IMR-90 (cell line): ENCODE results near the gene ME2. TPM values are rescaled to one million over a fixed set of nuclear protein-coding genes. Genes with fewer than 3 reads are reported as not detected.

Experiments used
- ATAC-seq: fragments of 200-7000 bp; cut with Tn5 transposase; 2 replicates; pipeline ENCODE4 v1.9.1; 2020; ENCODE audit warnings: low read depth, mild to moderate bottlenecking, moderate library complexity
- BruUV-seq: library from RNA; stranded (reverse); fragments of 400-500 nt; replicated peaks from 2 replicates; lab custom pipeline; 2021; lab: Mats Ljungman, UMichigan
- CTCF ChIA-PET: fragments of 300-600 bp; formaldehyde crosslinking; extraction: SDS; loops from one replicate; lab custom pipeline; 2021; ENCODE audit warnings: antibody characterized with exemption; lab: Yijun Ruan, JAX
- POLR2A ChIA-PET: fragments of 300-600 bp; sonication (Branson Sonifier 250); formaldehyde crosslinking; loops from one replicate; lab custom pipeline; 2022; ENCODE audit warnings: antibody characterized with exemption; ENCODE audit not compliant: unreplicated experiment; lab: Charles Lee
- DNase-seq: peaks from one replicate; pipeline ENCODE4 v3.0.0; 2013
- H2AFZ ChIP-seq: replicated peaks from 2 replicates; pipeline ENCODE3; 2013; ENCODE audit warnings: low read length, mild to moderate bottlenecking; ENCODE audit not compliant: poor library complexity
- H2AK5ac ChIP-seq: 2 replicates; pipeline ENCODE4 v1.6.1; 2013; ENCODE audit warnings: low read depth, low read length, inconsistent platforms
- H2AK9ac ChIP-seq: replicated peaks from 2 replicates; pipeline ENCODE3; 2013; ENCODE audit warnings: mild to moderate bottlenecking, low read depth, low read length, moderate library complexity; ENCODE audit not compliant: poor library complexity
- H2BK120ac ChIP-seq: 2 replicates; pipeline ENCODE4 v1.6.1; 2013; ENCODE audit warnings: low read depth, low read length, inconsistent platforms
- H2BK15ac ChIP-seq: 3 replicates; pipeline ENCODE4 v1.6.1; 2013; ENCODE audit warnings: low read depth, low read length, inconsistent platforms
- H2BK20ac ChIP-seq: 2 replicates; pipeline ENCODE4 v1.6.1; 2013; ENCODE audit warnings: low read depth, mild to moderate bottlenecking, inconsistent platforms, low read length, moderate library complexity
- H2BK5ac ChIP-seq: 2 replicates; pipeline ENCODE4 v1.6.1; 2013; ENCODE audit warnings: mild to moderate bottlenecking, low read depth, low read length, inconsistent platforms; ENCODE audit not compliant: poor library complexity, severe bottlenecking
- H3K14ac ChIP-seq: replicated peaks from 2 replicates; pipeline ENCODE4 v1.6.1; 2013; ENCODE audit warnings: low read depth, low read length, inconsistent platforms
- H3K18ac ChIP-seq: 2 replicates; pipeline ENCODE4 v1.6.1; 2013; ENCODE audit warnings: low read depth, low read length, control low read depth
- H3K23ac ChIP-seq: 2 replicates; pipeline ENCODE4 v1.6.1; 2013; ENCODE audit warnings: low read depth, low read length, inconsistent platforms
- H3K27ac ChIP-seq: 2 replicates; pipeline ENCODE4 v1.5.1; 2013; ENCODE audit warnings: mild to moderate bottlenecking, control low read depth, low read length; ENCODE audit not compliant: insufficient read depth
- H3K27me3 ChIP-seq: 2 replicates; pipeline ENCODE4 v1.6.1; 2013; ENCODE audit warnings: low read length; ENCODE audit not compliant: control insufficient read depth, insufficient read depth
- H3K36me3 ChIP-seq: 2 replicates; pipeline ENCODE4 v1.6.1; 2013; ENCODE audit warnings: low read length, mixed read lengths; ENCODE audit not compliant: control insufficient read depth, insufficient read depth
- H3K4ac ChIP-seq: 2 replicates; pipeline ENCODE4 v1.6.1; 2013; ENCODE audit warnings: low read depth, low read length, inconsistent platforms
- H3K4me1 ChIP-seq: 2 replicates; pipeline ENCODE4 v1.6.1; 2013; ENCODE audit warnings: low read length, mixed read lengths; ENCODE audit not compliant: control insufficient read depth, insufficient read depth
- H3K4me2 ChIP-seq: 2 replicates; pipeline ENCODE4 v1.6.1; 2013; ENCODE audit warnings: low read depth, mild to moderate bottlenecking, control low read depth, low read length, moderate library complexity
- H3K4me3 ChIP-seq: 2 replicates; pipeline ENCODE4 v1.5.1; 2013; ENCODE audit warnings: low read depth, mild to moderate bottlenecking, control low read depth, low read length, moderate library complexity; ENCODE audit not compliant: insufficient read depth
- H3K56ac ChIP-seq: 2 replicates; pipeline ENCODE4 v1.6.1; 2013; ENCODE audit warnings: low read length, inconsistent platforms; ENCODE audit not compliant: insufficient read depth; ENCODE audit errors: extremely low read depth
- H3K79me1 ChIP-seq, 2 experiments: 2 replicates each; pipeline ENCODE4 v1.6.1; 2013; ENCODE audit warnings: low read length in 2 of 2, inconsistent platforms in 1 of 2, low read depth in 1 of 2
- H3K9ac ChIP-seq: 2 replicates; pipeline ENCODE4 v1.6.1; 2013; ENCODE audit warnings: low read depth, low read length, control low read depth
- H3K9me1 ChIP-seq: 2 replicates; pipeline ENCODE4 v1.6.1; 2013; ENCODE audit warnings: low read length, inconsistent platforms; ENCODE audit not compliant: insufficient read depth
- H3K9me3 ChIP-seq: 2 replicates; pipeline ENCODE4 v1.6.1; 2013; ENCODE audit warnings: low read length; ENCODE audit not compliant: control insufficient read depth, insufficient read depth
- H4K20me1 ChIP-seq: 2 replicates; pipeline ENCODE4 v1.6.1; 2013; ENCODE audit warnings: low read length, inconsistent platforms; ENCODE audit not compliant: insufficient read depth
- H4K5ac ChIP-seq: 2 replicates; pipeline ENCODE4 v1.6.1; 2013; ENCODE audit warnings: mild to moderate bottlenecking, low read depth, low read length, control low read depth
- H4K8ac ChIP-seq, 2 experiments: 2 replicates each; pipeline ENCODE4 v1.6.1; 2013; ENCODE audit warnings: low read depth in 2 of 2, low read length in 2 of 2, control low read depth in 1 of 2, inconsistent platforms in 1 of 2
- H4K91ac ChIP-seq: 2 replicates; pipeline ENCODE4 v1.6.1; 2013; ENCODE audit warnings: low read depth, low read length, inconsistent platforms; ENCODE audit not compliant: insufficient read depth
- BHLHE40 ChIP-seq: fragments of 150-350 bp; IDR thresholded peaks from 2 replicates; pipeline ENCODE4 v1.6.1; 2016; ENCODE audit warnings: mild to moderate bottlenecking, low read depth, low read length
- CEBPB ChIP-seq: IDR thresholded peaks from 2 replicates; pipeline ENCODE4 v1.6.1; 2012; ENCODE audit warnings: low read depth, low read length, improper control_type of control experiment
- CHD1 ChIP-seq: IDR thresholded peaks from 2 replicates; pipeline ENCODE4 v1.6.1; 2012; ENCODE audit warnings: low read depth, low read length, improper control_type of control experiment
- FOS ChIP-seq: fragments of 150-350 bp; IDR thresholded peaks from 2 replicates; pipeline ENCODE4 v1.6.1; 2016; ENCODE audit warnings: low read depth, low read length
- MAFK ChIP-seq: IDR thresholded peaks from 2 replicates; pipeline ENCODE4 v1.6.1; 2012; ENCODE audit warnings: low read depth, low read length, improper control_type of control experiment
- MAZ ChIP-seq: IDR thresholded peaks from 2 replicates; pipeline ENCODE4 v1.6.1; 2012; ENCODE audit warnings: low read depth, mild to moderate bottlenecking, low read length, improper control_type of control experiment, moderate library complexity, borderline replicate concordance
- MXI1 ChIP-seq: IDR thresholded peaks from 2 replicates; pipeline ENCODE4 v1.6.1; 2012; ENCODE audit warnings: low read depth, mild to moderate bottlenecking, low read length, moderate library complexity, borderline replicate concordance
- NFE2L2 ChIP-seq: fragments of 150-350 bp; IDR thresholded peaks from 2 replicates; pipeline ENCODE4 v1.6.1; 2016; ENCODE audit warnings: low read depth, mild to moderate bottlenecking, low read length
- POLR2A ChIP-seq: IDR thresholded peaks from 2 replicates; pipeline ENCODE4 v1.6.1; 2012; ENCODE audit warnings: mild to moderate bottlenecking, low read depth, low read length
- RAD21 ChIP-seq: IDR thresholded peaks from 2 replicates; pipeline ENCODE4 v1.6.1; 2012; ENCODE audit warnings: low read length, improper control_type of control experiment
- RCOR1 ChIP-seq: IDR thresholded peaks from 2 replicates; pipeline ENCODE4 v1.6.1; 2012; ENCODE audit warnings: mild to moderate bottlenecking, low read length, improper control_type of control experiment; ENCODE audit not compliant: insufficient replicate concordance
- RFX5 ChIP-seq: IDR thresholded peaks from 2 replicates; pipeline ENCODE4 v1.8.0; 2012; ENCODE audit warnings: low read depth, mild to moderate bottlenecking, low read length, moderate library complexity
- SMC3 ChIP-seq: fragments of 150-350 bp; IDR thresholded peaks from 2 replicates; pipeline ENCODE4 v1.6.1; 2016; ENCODE audit warnings: low read depth, mild to moderate bottlenecking, antibody characterized with exemption, low read length, moderate library complexity
- WGBS, 2 experiments: methylation state at CpG; one replicate each; pipeline versions ENCODE4 v1.1.5 to v1.1.7; 2013; ENCODE audit warnings: missing lambda C conversion rate in 2 of 2; ENCODE audit not compliant: insufficient read length in 1 of 2; ENCODE audit errors: extremely low coverage in 2 of 2; 5-methylcytosine and 5-hydroxymethylcytosine counted together
- dilution Hi-C: fragments of 300-500 bp; cut with HindIII; formaldehyde crosslinking; loops from one replicate; pipeline ENCODE4 v1.14.3; 2018; ENCODE audit warnings: low sequenced_read_pairs; ENCODE audit not compliant: unreplicated experiment
- in situ Hi-C: fragments of 300-500 bp; cut with MboI; formaldehyde crosslinking; loops from 3 replicates; pipeline ENCODE4 v1.14.3; 2019; ENCODE audit warnings: low sequenced_read_pairs, inconsistent platforms, mixed read lengths
- intact Hi-C: fragments of 100-400 bp; cut with micrococcal nuclease; formaldehyde crosslinking; loops from 2 replicates; pipeline ENCODE4 v1.10.0; 2022
- polyA plus RNA-seq, 3 experiments: library from polyadenylated mRNA; depleted of rRNA; stranded (reverse); fragments of >200 nt; gene quantifications; 2 replicates each; pipeline ENCODE4 v1.2.3, GENCODE V29; 2012; ENCODE audit warnings: low replicate concordance in 1 of 3
- total RNA-seq: library from RNA; depleted of rRNA; stranded (reverse); fragments of >200 nt; gene quantifications from 2 replicates; pipeline ENCODE4 v1.2.3, GENCODE V29; 2012
- TF ChIP-seq, protein P1 (sequence below): fragments of 150-350 bp; IDR thresholded peaks from 2 replicates; pipeline ENCODE4 v1.6.1; 2017; ENCODE audit warnings: mild to moderate bottlenecking, antibody characterized with exemption, low read length, low read depth
- TF ChIP-seq, protein P2 (sequence below): conservative IDR thresholded peaks from 2 replicates; pipeline ENCODE4 v1.5.1; 2012; ENCODE audit warnings: mild to moderate bottlenecking, low read depth, low read length, improper control_type of control experiment
- TF ChIP-seq, protein P3 (sequence below): fragments of 150-350 bp; IDR thresholded peaks from 2 replicates; pipeline ENCODE4 v1.6.1; 2016; ENCODE audit warnings: low read depth, mild to moderate bottlenecking, low read length, moderate library complexity, borderline replicate concordance

The ME2 gene
- total and polyA plus RNA-seq, 2 of the 4 experiments (the other 2 are of a cell fraction) = 29.7 to 32.6 TPM

DNA sequence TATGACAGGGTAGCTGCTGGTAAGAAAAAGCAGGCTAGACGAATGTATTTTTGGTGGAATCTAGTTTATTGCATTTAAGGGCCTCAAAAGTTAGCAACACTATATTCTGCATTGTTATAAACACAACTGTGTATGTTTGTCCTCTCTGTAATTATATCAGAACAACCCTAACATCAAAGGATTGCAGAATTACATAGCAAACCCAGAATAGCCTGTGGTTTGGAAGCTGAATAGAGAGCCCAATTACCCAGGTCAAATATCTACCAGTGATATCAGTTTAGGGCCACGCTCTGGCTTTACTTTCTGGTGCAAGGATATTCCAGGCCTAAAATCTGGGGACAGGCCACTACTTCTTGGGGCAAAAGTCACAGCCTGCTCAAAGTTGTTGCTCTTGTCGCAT lies 34.0 kb upstream of the ME2 start:
- H3K4me2 ChIP-seq = no peak overlapping the region
- H3K9ac ChIP-seq = no peak overlapping the region
- H2BK15ac ChIP-seq = no peak overlapping the region
- no peak overlapping the region for H4K8ac ChIP-seq
- no peak for TF ChIP-seq MAFK
- no peak for TF ChIP-seq RFX5
- no peak for TF ChIP-seq RCOR1
- no peak for TF ChIP-seq NFE2L2
- TF ChIP-seq, protein P1, sequence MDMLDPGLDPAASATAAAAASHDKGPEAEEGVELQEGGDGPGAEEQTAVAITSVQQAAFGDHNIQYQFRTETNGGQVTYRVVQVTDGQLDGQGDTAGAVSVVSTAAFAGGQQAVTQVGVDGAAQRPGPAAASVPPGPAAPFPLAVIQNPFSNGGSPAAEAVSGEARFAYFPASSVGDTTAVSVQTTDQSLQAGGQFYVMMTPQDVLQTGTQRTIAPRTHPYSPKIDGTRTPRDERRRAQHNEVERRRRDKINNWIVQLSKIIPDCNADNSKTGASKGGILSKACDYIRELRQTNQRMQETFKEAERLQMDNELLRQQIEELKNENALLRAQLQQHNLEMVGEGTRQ = no peak
- TF ChIP-seq, protein P2, sequence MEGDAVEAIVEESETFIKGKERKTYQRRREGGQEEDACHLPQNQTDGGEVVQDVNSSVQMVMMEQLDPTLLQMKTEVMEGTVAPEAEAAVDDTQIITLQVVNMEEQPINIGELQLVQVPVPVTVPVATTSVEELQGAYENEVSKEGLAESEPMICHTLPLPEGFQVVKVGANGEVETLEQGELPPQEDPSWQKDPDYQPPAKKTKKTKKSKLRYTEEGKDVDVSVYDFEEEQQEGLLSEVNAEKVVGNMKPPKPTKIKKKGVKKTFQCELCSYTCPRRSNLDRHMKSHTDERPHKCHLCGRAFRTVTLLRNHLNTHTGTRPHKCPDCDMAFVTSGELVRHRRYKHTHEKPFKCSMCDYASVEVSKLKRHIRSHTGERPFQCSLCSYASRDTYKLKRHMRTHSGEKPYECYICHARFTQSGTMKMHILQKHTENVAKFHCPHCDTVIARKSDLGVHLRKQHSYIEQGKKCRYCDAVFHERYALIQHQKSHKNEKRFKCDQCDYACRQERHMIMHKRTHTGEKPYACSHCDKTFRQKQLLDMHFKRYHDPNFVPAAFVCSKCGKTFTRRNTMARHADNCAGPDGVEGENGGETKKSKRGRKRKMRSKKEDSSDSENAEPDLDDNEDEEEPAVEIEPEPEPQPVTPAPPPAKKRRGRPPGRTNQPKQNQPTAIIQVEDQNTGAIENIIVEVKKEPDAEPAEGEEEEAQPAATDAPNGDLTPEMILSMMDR = no peak
- TF ChIP-seq CHD1 = no peak
- TF ChIP-seq BHLHE40 = no peak
- TF ChIP-seq CEBPB = no peak
- TF ChIP-seq MAZ = no peak
- no peak for TF ChIP-seq SMC3
- no peak for TF ChIP-seq FOS
- TF ChIP-seq RAD21 = no peak
- TF ChIP-seq, protein P3, sequence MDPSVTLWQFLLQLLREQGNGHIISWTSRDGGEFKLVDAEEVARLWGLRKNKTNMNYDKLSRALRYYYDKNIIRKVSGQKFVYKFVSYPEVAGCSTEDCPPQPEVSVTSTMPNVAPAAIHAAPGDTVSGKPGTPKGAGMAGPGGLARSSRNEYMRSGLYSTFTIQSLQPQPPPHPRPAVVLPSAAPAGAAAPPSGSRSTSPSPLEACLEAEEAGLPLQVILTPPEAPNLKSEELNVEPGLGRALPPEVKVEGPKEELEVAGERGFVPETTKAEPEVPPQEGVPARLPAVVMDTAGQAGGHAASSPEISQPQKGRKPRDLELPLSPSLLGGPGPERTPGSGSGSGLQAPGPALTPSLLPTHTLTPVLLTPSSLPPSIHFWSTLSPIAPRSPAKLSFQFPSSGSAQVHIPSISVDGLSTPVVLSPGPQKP = no peak
- no peak for TF ChIP-seq POLR2A
- TF ChIP-seq MXI1 = no peak
- no peaks in the 10 kb centered on the region for H3K9me3 ChIP-seq
- dilution Hi-C loops = no loop called here
- H3K4me1 ChIP-seq = no peaks in the 10 kb centered on the region
- no peak overlapping the region for H2AFZ ChIP-seq
- H4K5ac ChIP-seq = no peak overlapping the region
- ATAC-seq (no peak), DNase-seq (no peak)
- no peaks in the 10 kb centered on the region for H4K20me1 ChIP-seq
- H3K9me1 ChIP-seq = no peaks in the 10 kb centered on the region
- H3K56ac ChIP-seq = no peak overlapping the region
- no peak overlapping the region for H2AK9ac ChIP-seq
- POLR2A ChIA-PET = no interaction called here
- H3K27me3 ChIP-seq = peaks cover 3% of the 10 kb centered on the region
- no peak overlapping the region for H4K91ac ChIP-seq
- H3K27ac ChIP-seq = no peak overlapping the region
- H3K14ac ChIP-seq = no peak overlapping the region
- no peak overlapping the region for H3K4me3 ChIP-seq
- H2BK20ac ChIP-seq = no peak overlapping the region
- no peak overlapping the region for H2AK5ac ChIP-seq
- no peaks in the 10 kb centered on the region for H3K36me3 ChIP-seq
- H3K23ac ChIP-seq = no peak overlapping the region
- H3K4ac ChIP-seq = no peak overlapping the region
- BruUV-seq = no TSS peak
- in situ Hi-C loops = no loop called here
- no peak overlapping the region for H3K18ac ChIP-seq
- no peaks in the 10 kb centered on the region for H3K79me1 ChIP-seq
- H2BK5ac ChIP-seq = no peak overlapping the region
- intact Hi-C loops = no loop called here
- no peak overlapping the region for H2BK120ac ChIP-seq
- WGBS, 2 experiments = 50% methylated on average over 1 of the region's 3 CpGs; no CpG with 5 or more reads in 1 of the 2 experiments
- CTCF ChIA-PET = no interaction called here
